Thyroid gland (tissue), 4 donors: ENCODE measurements around the gene SERPINF2.
"Not testable (repeated sequence)": the region's sequence is repeated elsewhere in the genome, so short reads cannot be mapped to it uniquely, and the experiment has no call there.

ENCODE experiments used
- CTCF ChIP-seq, 6 experiments: fragments of 200-600 bp in 3 of 6; fragments of 450-650 bp in 3 of 6; sonication (generic) in 3 of 6; IDR thresholded peaks; one replicate each; pipeline ENCODE4 v1.5.1; 2016 to 2019; ENCODE audit warnings: antibody characterized with exemption in 6 of 6, mild to moderate bottlenecking in 2 of 6, inconsistent platforms in 1 of 6, moderate library complexity in 1 of 6
- POLR2A ChIP-seq, 2 donors: fragments of 450-650 bp; IDR thresholded peaks; one replicate each; pipeline ENCODE4 v1.6.1; 2017; ENCODE audit warnings: antibody characterized with exemption in 2 of 2, mild to moderate bottlenecking in 2 of 2, moderate library complexity in 1 of 2

GRCh38 chr17:1722022-1722421, 20.6 kb upstream of the SERPINF2 start:
- not testable (repeated sequence) for TF ChIP-seq POLR2A, CTCF (IDR thresholded peaks at IDR 0.05)
